ENCODE measurements around the gene SIRT7.

GRCh38 chr17:81905424-81905875 is 12.5 kb downstream of the SIRT7 start:
- TF ChIP-seq STAT6 (CRISPR knock-in tag; conservative IDR thresholded peaks at IDR 0.05; ENCODE audit: low read depth): no peak
- TF ChIP-seq ATF1 (CRISPR knock-in tag; IDR thresholded peaks at IDR 0.05): no peak
- TF ChIP-seq ESRRA (CRISPR knock-in tag; IDR thresholded peaks at IDR 0.05; ENCODE audit: borderline replicate concordance): no peak
- TF ChIP-seq, protein P1, sequence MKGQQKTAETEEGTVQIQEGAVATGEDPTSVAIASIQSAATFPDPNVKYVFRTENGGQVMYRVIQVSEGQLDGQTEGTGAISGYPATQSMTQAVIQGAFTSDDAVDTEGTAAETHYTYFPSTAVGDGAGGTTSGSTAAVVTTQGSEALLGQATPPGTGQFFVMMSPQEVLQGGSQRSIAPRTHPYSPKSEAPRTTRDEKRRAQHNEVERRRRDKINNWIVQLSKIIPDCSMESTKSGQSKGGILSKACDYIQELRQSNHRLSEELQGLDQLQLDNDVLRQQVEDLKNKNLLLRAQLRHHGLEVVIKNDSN (CRISPR knock-in tag; IDR thresholded peaks at IDR 0.05): no peak
- TF ChIP-seq, protein P2, sequence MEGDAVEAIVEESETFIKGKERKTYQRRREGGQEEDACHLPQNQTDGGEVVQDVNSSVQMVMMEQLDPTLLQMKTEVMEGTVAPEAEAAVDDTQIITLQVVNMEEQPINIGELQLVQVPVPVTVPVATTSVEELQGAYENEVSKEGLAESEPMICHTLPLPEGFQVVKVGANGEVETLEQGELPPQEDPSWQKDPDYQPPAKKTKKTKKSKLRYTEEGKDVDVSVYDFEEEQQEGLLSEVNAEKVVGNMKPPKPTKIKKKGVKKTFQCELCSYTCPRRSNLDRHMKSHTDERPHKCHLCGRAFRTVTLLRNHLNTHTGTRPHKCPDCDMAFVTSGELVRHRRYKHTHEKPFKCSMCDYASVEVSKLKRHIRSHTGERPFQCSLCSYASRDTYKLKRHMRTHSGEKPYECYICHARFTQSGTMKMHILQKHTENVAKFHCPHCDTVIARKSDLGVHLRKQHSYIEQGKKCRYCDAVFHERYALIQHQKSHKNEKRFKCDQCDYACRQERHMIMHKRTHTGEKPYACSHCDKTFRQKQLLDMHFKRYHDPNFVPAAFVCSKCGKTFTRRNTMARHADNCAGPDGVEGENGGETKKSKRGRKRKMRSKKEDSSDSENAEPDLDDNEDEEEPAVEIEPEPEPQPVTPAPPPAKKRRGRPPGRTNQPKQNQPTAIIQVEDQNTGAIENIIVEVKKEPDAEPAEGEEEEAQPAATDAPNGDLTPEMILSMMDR (IDR thresholded peaks at IDR 0.05): no peak
- TF ChIP-seq ATF3 (CRISPR knock-in tag; conservative IDR thresholded peaks at IDR 0.05): no peak
